ENCODE results near the gene OXSM.

OXSM gene

DNA sequence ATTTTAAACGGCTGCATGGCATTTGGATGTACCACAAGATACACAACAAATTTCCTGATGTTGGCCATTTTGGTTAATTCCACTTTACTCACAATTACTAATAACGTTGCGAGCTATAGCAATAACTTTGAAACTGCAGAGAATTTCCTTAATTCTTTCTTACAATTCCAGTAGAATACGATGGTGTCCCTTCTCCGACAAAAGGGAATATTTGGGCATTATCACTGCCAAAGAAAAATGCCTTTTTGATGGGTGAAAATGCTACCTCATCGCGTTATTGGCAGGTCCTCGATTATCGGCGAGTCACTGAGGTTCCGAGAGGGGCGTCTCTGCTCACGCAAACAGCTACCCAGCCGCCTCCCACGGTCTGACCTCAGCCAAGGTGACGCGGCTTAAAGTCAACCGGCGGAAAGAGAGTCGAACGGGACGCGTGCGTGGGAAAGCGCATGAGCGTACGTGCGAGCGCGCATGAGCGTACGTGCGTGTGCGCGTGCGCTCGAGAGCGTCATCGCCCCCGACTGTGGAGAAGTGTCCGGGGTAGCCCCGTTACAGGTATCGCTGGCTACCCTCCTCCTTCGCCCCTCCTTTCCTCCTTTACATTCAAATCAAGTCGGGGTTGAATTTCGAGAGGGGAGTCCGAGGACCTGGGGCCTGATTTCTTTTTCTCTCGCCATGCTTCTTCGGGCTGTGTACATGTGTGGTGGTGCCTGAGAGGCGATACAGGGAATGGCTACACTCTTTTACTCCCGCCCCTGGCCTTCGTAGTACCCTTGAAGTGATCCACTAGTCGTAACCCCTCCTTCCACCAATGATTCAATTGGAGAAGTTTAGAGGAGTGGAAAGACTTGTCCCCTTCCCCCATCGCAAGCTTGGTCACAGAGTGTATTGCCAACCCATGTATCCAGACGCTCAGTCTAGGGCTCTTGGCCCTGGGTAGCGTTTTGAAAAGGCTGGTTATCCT lies at the start of gene OXSM:
Gene OXSM, plus strand, starts transcription at position 495 of the 961 bp plus-strand sequence. CDS start 931 bp downstream, outside the sequence.
- peak; percentile 76 for DNase-seq

DNA sequence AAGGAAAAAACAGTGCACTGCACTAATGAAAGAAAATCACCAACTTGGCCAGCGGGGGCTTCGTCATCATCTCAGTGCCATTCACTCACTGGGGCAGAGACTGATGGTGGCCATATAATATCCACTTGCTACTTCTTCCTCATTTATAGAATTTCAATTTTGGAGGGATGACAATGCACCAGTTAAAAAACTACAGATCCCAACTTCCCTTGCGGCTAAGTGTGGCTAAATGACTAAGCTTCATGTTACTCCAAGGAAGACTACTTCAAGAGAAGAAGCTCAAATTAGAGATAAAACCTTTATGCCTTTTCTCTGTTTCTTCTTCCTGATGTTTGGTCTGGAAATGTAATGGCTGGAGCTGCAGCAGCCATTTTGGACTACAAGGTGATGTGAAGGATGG lies 45.4 kb upstream of the OXSM start:
- no peak for DNase-seq

DNA sequence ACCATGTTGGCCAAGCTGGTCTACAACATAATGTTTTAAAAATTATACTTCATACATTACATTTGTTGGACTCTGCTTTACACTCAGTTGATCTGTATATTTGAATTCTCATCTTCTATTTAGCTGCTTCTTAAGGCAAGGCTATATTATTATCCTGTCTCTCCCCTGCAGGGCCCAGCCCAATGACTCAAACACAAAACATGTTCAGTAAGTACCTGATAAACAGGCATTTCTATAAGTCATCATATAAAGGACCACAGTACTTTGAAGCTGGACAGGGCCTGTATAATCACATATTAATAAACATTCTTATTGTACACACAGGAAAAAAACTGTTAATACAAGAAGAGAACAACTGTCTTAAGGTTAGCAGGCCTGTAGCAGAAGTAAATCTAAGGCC lies 42.9 kb upstream of the OXSM start:
- DNase-seq, result no peak

DNA sequence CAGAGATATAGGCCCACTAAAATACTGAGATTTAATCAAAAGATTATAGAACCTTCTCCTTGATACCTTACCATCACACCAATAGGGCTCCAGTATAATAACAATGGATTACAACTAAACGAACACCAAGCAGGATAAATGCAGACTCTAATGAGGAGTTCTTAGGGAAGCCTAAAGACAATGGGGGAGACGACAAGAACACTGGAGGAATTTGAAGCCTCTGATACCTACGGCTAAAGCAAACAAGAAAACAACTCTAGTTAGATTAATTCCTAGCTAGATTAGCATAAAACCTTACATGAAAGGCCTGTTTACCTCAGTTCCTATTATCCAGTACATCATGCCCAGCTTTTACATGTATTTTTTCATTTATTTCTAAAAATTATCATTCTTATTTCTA lies 41.7 kb upstream of the OXSM start:
- no peak for DNase-seq

DNA sequence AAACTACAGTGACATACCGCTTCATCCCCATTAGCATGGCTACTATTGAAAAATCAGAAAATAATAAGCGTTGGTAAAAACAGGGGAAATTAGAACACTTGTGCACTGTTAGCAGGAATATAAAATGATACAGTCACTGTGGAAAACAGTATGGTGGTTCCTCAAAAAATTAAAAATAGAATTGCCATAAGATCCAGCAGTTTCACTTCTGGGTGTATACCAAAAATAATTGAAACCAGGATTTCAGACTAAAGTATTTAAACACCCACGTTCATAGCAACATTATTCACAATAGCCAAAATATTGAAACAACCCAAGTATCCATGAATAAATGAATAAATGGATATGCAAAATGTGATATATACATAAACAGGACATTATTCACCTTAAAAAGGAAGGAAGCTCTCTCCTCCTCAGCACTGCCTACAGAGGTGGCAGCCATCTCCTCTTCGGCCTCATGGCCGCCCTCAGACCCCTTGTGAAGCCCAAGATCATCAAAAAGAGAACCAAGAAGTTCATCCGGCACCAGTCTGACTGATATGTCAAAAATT lies 40.8 kb upstream of the OXSM start:
- DNase-seq, result no peak

DNA sequence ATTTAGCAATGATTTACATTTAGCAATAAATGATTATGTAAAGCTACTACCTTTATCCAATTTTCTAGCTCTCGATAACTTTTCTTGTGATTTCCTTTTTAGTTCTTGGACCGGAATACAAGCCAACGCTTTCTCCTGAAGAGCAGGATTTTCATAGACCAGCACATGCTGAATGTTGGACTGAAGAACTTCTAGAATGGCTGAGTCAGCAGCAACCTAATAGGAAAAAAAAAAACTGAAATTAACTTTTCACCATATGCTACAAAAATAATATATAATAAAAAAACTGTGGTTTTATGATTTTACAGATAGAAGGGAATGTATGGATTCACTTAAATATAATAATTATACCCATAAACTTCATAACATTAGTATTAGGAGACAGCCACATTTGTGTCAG lies 38.8 kb upstream of the OXSM start:
- DNase-seq, result no peak

DNA sequence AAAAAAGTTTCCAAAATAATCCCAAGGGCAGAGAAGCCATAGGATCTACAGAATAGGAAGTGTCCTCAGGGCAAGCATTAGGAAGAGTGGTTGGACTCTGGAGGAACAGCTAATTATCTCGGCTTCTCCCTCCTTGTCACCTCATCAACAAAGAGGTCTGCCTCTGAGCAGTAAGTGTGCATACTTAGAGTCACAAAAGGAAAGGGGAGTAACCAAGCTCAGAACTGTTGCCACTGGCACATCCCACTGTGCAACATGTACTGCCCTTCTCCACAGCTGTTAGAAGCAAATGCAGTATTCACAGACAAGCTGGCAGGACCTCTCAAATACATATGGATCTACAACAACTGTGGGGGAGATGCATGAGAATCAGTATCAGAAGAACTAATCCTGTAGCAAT lies 38.2 kb upstream of the OXSM start:
- no peak for DNase-seq

DNA sequence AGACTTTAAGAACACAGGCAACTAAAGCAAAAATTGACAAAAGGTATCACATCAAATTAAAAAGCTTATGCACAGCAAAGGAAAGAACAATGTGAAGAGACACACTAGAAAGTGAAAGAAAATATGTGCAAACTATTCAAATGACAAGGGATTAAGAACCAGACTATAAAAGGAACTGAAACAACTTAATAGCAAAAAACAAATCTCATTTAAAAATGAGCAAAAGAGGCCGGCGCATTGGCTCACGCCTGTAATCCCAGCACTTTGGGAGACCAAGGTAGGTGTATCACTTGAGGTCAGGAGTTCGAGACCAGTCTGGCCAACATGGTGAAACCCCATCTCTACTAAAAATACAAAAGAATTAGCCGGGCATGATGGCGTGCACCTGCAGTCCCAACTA lies 21.0 kb upstream of the OXSM start:
- no peak for DNase-seq

DNA sequence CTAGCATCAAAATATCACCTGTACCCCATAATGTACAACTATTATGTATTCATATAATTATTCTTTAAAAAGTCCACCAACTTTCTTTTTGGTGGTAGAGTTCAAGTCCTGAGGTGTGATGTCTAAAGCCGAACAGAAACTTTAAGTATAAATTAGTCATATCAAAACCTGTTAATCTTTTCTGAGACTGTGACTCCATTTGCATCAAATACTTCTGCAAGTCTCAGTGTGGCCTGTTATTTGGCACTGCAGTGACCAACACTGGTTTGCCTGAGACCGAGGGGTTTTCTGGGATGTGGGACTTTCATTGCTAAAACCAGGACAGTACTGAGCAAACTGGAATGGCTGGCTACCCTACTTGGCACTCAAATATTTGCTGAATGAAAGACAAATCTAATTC lies 14.0 kb upstream of the OXSM start:
- DNase-seq, result no peak

DNA sequence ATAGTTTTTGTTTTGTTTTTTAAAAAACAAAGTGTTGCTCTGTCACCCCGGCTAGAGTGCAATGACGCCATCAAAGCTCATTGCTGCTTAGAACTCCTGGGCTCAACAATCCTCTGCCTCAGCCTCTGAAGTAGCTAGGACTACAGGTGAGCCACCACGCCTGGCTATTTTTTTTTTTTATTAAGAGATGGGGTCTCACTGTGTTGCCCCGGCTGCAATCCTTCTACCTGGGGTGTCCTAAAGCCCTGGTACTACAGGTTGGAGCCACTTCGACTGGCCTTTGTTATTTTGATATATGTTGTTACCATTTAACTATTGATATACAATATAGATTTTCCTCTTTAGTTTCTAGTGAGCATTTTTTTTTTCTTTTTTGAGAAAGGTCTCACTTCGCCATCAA lies 9.3 kb upstream of the OXSM start:
- no peak for DNase-seq

DNA sequence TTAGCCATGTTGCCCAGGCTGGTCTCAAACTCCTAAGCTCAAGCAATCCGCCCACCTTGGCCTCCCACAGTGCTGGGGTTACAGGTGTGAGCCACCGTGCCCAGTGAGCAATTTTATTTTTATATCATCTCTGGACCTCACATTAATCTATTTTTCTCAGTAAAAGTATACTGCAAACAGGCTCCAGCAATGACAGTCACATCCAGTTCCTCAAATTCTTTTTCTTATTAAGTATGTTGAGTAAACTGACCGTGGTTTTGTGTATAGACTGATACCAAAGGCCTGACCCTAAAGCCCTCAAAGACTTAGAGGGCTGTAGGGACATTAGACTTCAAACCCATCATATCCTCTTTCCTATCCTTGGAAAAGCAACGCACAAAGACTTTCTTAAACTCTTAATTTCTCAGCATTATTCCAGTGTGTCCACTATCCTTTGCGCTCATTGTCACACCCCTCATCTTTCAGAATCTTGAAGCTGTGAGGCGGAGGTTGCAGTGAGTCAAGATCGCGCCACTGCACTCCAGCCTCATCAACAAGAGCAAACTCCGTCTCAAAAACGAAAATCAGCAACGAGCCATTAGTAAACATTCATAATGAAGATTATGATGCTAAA lies 8.6 kb upstream of the OXSM start:
- no peak for DNase-seq

DNA sequence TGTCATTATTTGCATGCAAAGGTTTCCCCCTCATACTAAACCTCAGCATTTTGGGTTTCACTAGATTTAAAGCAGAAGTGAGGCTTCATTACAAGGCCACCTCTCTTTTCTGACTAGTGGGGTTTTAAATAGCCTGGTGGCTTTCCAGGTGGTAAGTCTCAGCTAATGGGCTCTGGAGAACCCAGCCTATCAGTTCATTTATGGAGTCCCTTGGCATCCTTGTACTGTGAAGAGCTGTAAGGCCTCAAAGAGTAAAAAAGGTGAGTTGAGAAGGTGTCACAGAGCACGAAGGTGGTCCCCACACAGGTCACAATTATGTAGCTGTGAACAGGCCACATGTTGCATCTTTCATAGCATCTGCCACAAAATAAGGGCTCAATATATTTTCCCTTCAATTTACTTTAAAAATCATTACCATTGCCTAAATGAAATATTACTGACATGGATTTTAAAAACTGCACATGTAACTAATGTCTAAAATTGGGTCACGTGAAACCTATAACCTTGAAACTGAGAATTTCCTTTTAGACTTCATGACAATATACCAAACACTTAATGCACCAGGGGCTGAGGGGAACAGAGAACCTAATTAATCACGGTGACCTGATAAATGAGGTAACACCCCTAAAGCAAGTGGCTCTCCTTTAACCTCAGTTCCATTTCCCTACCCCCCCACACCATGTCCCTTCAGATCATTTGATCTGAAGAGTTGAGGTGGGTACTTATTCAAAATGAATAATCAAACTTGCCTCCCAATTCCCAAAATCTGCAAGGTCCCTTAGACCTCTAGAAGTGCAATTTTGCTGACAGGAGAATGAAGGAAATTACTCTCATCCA lies 7.9 kb upstream of the OXSM start:
- DNase-seq, result no peak

DNA sequence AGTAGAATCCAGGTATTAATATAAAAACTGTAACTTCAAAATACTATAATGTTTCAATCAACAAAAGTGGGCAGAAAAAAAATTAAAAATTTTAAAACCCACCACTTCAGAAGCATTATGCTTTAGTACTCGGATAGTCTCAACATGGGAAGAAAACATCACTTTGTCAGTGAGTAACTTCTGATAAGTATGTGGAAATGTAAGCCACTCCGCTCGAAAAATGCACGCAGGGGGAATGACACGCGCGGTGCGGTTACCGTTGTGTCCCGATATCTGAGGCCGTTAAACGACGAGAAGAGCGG lies 7.3 kb upstream of the OXSM start:
- DNase-seq, result no peak

DNA sequence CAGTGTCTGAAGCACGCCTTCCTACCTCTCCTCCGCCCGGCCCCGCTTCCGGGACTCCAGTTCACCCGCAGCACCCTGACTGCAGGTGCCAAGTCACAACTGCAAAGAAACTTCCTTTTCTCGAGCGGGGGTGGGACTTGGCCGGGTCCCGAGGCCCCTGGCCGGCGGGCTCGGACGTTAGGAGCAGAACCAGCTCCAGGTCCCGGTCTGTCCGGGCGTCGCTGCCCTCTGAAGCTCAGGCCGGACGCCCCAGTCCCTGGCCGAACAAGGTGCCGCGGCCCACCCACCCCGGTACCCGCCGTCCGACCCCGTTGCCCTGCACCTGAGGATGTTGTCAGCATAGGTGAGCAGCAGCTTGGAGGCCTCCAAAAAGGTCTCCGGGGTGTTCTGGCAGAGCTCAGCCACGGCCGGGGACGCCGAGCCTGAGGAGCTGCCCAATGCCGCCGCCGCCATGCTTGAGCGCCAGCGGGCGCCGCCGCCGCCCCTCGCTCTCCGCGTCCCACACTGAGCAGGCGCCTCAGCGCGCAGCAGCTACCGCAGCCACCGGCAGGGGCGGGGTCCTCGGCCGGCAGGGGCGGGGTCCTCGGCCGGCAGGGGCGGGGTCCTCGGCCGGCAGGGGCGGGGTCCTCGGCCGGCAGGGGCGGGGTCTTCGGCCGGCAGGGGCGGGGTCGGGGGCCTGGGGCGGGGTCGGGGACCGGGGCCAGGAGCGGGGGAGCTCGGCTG lies 6.8 kb upstream of the OXSM start, which contains the start of gene NGLY1:
Gene NGLY1, minus strand, starts transcription at position 506 of the 723 bp plus-strand sequence. Its CDS starts 53 bp downstream, at position 453.
- peak; percentile 44 for DNase-seq

DNA sequence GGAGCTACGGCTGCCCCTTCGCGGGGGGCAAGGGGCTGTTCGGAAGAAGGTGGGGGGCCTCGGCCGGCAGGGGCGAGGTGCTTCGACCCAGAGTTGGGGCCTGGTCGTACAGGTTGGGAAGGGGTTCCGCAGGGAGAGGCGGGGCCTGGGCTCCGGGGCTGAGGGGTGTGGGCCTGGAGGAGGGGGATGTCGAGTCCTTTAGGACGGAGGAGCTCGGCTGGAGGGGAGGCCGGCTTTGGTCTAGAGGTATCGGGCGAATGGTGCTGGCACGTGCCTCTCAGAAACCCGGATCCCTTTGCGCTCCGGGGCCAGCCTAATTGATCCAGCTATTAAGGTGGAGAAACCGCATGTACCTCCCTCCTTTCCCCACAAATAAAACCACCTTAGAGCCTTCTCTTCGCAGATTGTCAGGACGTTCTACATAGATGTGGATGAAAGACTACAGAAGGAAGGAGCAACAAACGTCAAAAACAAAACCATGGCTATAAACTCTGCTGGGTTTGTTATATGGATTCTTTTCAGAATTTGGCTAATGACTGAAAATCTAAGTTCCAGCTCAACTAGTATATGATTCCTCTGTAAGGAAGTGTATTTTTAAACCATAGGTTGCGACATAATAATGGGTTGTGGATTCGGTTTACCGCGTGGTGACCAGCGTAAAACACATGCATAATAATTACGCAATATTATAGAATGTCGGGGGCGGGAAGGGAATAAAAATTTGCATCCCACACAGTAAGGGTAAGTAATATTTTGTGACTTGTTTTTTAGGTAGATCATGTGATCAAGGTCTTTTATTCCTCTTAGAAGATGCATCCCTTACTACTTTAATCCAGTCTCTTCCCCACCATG lies 6.0 kb upstream of the OXSM start:
- no peak for DNase-seq

DNA sequence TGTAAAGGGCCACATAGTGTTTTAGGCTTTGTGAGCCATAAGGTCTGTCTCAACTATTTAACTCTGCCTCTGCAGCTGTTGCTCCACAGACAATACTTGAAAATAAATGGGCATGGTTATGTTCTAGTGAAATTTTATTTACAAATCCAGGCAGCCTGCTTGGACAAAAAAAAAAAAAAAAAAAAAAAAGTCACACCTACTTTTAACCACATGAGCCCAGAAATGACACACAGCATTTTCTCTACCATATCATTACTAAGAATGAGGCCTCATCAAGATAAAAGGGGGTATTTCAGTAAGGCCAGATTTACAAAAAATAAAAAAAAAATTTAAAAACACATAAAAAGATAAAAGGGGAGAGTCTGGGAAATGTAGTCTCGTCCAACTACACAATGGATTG lies 4.9 kb upstream of the OXSM start:
- DNase-seq, result no peak

DNA sequence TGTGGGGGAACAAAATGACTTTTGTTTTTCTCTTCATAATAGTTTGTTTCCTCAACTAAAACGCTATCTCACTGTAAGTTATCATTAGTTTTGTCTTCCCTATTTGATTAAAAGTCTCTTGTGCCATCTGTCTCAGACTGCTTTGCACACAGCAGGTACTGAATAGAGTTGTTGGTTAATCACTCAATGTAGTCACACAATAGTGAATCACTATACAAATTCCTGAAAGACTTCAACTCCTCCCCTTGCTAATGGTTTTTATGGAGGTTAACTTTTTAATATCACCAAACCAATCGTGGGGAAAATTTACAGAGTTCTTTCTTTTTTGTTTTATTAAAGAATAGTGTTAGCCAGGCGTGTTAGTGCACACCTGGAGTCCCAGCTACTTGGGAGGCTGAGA lies 4.1 kb upstream of the OXSM start:
- no peak for DNase-seq

DNA sequence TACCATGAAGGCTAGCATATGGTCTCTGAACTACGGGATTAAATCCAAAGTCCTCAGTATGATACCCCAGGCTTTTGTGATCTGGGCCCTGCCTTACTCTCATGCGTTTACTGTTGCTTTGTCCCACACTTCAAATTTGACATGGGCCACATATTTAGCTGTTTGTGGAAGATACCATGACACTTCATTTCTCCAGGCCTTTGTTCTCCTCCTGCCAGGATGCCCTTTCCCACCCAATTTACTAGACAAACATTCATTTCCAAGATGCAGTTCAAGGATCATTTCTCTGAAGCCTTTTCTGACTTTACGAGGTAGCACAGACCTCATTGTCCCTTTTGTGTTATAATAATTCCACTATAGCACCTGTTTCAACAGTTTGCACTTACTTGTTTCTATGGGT lies 2.2 kb upstream of the OXSM start:
- no peak for DNase-seq

DNA sequence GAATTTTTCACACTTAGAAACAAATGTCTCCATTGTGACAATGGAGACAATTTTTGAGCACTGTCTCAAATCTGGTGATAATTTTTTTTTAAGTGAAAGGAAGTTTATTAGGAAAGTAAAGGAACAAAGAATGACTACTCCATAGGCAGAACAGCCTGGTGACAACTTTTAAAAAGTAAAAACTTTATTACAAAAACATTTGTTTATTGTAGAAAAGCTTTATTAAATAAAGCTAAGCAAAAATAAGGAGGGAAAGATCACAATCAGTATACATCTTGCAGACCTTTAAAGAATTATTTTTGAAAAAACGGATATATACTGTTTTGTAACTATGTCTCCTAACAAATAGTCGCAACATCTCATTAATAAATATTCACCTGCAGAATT lies 688 bp upstream of the OXSM start:
- no peak for DNase-seq

DNA sequence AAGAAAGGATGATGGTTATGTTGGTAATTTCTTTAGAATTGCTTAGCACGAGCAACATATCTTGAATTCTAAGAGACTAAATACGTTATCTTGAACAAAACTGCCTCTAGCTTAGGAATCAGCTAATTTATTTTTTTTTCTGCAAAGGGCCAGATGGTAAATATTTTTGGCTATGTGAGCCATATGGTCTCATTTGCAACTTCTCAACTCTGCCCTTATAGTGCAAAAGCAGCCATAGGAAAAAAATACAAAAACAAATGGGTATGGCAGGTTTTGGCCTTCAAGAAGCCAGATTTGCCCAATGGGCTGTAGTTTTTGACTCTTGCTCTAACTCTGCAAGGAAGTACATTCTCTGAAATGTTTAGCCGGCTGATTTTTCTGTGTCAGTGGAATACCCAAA lies 11.9 kb downstream of the OXSM start:
- no peak for DNase-seq

DNA sequence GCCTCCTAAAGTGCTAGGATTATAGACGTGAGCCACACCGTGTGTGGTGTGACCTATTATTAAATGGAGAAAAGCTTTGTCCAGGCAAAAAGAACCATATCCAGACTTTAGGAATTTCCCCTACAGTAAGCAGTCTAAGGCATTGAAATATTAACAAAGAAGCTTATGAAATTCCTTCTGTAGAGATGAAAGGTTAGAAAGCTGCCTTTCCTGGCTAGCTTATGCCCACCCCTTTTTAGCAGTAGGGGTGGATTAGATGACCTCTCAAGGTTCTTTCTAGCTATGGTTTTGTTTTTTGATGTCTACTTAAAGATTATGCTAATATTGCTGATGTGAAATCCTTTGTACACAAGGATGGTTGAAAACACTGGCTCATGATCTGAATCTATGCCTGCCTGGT lies 13.9 kb downstream of the OXSM start:
- DNase-seq, result no peak

DNA sequence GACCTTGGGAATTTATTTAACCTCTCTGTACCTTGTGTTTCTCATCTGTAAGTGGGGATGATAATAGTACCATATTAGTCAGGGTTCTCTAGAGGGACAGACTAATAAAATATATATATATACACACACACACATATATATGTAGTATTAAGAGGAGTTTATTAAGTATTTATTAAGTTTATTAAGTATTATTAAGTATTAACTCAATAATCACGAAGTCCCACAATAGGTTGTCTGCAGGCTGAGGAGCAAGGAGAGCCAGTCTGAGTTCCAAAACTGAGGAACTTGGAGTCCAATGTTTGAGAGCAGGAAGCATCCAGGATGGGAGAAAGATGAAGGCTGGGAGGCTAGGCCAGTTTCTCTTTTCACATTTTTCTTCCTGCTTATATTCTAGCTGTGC lies 14.8 kb downstream of the OXSM start:
- DNase-seq, result no peak

All from NCI-H2171 (cell line).